NB4 (cell line): ENCODE measurements around the gene RFC5.
"Not testable (repeated sequence)": the region's sequence is repeated elsewhere in the genome, so short reads cannot be mapped to it uniquely, and the experiment has no call there.

ENCODE experiments used
- DNase-seq: peaks from one replicate; pipeline ENCODE4 v3.0.0; 2010; ENCODE audit warnings: low read depth
- H3K4me3 ChIP-seq: one replicate; pipeline ENCODE4 v1.5.1; 2011; ENCODE audit warnings: mild to moderate bottlenecking, low read depth, low read length, moderate library complexity
- MYC ChIP-seq: IDR thresholded peaks from 2 replicates; pipeline ENCODE4 v1.6.1; 2011; ENCODE audit warnings: low read depth, low read length
- POLR2A ChIP-seq: IDR thresholded peaks from 2 replicates; pipeline ENCODE4 v1.6.1; 2011; ENCODE audit warnings: mild to moderate bottlenecking; ENCODE audit not compliant: insufficient read length; ENCODE audit errors: extremely low read depth
- TF ChIP-seq, protein P1 (sequence below): IDR thresholded peaks from 2 replicates; pipeline ENCODE4 v1.6.1; 2011; ENCODE audit warnings: low read depth, low read length
- TF ChIP-seq, protein P2 (sequence below): IDR thresholded peaks from one replicate; pipeline ENCODE4 v1.5.1; 2012; ENCODE audit warnings: low read depth, low read length

The RFC5 gene

DNA sequence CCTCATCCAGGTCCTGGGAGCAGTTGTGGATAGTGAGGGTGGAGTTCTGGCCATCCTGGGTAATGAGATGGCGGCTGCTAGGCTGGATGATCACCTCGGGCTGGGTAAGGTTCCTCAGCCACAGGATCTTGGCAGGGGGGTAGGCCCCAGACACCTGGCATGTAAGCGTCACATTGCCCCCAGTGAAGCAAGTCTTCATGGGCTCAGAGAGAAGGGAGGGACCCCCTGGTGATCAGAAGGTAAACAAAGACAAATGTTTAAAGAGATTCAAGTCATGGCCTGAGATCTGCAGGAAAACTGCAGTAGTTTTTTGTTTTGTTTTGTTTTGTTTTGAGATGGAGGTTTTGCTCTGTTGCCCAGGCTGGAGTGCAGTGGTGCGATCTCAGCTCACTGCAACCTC is 57.3 kb downstream of the RFC5 start:
- DNase-seq = no peak
- TF ChIP-seq, protein P1, sequence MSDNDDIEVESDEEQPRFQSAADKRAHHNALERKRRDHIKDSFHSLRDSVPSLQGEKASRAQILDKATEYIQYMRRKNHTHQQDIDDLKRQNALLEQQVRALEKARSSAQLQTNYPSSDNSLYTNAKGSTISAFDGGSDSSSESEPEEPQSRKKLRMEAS = no peak
- TF ChIP-seq POLR2A = no peak
- TF ChIP-seq, protein P2, sequence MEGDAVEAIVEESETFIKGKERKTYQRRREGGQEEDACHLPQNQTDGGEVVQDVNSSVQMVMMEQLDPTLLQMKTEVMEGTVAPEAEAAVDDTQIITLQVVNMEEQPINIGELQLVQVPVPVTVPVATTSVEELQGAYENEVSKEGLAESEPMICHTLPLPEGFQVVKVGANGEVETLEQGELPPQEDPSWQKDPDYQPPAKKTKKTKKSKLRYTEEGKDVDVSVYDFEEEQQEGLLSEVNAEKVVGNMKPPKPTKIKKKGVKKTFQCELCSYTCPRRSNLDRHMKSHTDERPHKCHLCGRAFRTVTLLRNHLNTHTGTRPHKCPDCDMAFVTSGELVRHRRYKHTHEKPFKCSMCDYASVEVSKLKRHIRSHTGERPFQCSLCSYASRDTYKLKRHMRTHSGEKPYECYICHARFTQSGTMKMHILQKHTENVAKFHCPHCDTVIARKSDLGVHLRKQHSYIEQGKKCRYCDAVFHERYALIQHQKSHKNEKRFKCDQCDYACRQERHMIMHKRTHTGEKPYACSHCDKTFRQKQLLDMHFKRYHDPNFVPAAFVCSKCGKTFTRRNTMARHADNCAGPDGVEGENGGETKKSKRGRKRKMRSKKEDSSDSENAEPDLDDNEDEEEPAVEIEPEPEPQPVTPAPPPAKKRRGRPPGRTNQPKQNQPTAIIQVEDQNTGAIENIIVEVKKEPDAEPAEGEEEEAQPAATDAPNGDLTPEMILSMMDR = no peak
- TF ChIP-seq MYC = no peak
- no peak overlapping the region for H3K4me3 ChIP-seq

DNA sequence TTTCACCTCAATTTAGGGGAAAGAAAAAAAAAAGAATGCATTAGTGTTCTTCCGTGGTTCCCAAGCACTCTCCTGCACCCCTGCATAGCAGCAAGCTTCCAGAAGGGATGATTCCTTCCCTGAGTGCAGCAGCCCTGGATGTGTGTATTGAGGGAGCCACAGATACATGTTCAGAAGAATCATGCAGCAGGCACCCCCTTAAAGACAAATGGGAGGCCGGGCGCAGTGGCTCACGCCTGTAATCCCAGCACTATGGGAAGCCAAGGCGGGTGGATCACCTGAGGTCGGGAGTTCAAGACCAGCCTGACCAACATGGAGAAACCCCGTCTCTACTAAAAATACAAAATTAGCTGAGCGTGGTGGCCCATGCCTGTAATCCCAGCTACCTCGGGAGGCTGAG is 65.0 kb downstream of the RFC5 start:
- not testable (repeated sequence) for H3K4me3 ChIP-seq, DNase-seq
